GM19238 (cell line): Measurements from ENCODE around the gene COL16A1.

Experiments
- DNase-seq: peaks from one replicate; pipeline ENCODE4 v3.0.0; 2011; ENCODE audit warnings: low spot score; ENCODE audit not compliant: insufficient read length

Gene COL16A1

GRCh38 chr1:31626223-31627207 is 77.3 kb downstream of the COL16A1 start:
- DNase-seq = no peak

DNA sequence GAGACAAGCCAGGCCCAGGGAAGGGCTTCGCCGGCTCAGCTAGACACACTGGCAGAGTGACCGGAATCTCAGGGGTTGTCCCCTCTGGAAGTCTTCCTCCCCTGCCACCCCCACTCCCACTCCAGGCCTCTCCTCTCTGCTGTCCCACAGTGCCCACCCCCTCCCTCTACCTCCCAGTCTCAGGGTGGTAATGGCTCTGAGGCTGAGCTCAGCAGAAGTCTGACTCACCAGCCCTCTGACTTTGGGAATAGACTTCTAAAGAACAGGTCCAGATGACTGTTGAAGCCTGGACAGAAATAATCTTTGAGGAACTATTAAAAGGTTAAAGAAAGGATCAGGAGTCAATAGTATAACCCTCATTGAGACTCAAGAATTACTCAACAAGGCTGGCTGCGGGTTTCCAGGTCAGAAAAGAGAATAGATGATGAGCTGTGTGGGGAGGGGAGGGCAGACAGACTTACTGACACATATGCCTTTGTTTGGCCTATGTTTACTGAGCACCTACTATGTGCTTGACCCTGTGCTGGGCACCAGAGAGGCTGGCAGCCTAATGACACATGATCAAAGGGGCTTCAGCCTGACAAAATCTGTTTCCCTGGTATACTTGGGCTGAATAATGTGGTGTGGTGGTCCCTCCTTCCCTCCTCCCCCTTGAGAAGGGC is 78.1 kb downstream of the COL16A1 start:
- DNase-seq = no peak

- no peak for DNase-seq
Measured at GRCh38 chr1:31624731-31625514, 78.9 kb downstream of the COL16A1 start.

DNA sequence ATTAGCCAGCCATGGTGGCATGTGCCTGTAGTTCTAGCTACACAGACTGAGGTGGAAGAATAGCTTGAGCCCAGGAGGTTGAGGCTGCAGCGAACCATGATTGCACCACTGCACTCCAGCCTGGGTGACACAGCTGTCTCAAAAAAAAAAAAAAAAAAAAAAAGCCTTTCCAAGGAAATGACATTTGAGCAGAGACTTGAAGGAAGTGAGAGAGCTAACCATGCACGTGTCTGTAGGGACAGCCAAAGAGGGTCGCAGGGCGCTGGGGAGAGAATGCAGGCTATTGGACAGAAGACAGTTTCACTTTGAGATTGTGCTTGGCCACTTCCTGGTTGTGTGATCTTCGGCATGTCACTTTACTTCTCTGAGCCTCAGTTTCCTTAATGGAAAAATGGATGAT is 79.5 kb downstream of the COL16A1 start:
- DNase-seq = no peak

GRCh38 chr1:31623365-31623764 is 80.5 kb downstream of the COL16A1 start:
- DNase-seq = no peak

DNA sequence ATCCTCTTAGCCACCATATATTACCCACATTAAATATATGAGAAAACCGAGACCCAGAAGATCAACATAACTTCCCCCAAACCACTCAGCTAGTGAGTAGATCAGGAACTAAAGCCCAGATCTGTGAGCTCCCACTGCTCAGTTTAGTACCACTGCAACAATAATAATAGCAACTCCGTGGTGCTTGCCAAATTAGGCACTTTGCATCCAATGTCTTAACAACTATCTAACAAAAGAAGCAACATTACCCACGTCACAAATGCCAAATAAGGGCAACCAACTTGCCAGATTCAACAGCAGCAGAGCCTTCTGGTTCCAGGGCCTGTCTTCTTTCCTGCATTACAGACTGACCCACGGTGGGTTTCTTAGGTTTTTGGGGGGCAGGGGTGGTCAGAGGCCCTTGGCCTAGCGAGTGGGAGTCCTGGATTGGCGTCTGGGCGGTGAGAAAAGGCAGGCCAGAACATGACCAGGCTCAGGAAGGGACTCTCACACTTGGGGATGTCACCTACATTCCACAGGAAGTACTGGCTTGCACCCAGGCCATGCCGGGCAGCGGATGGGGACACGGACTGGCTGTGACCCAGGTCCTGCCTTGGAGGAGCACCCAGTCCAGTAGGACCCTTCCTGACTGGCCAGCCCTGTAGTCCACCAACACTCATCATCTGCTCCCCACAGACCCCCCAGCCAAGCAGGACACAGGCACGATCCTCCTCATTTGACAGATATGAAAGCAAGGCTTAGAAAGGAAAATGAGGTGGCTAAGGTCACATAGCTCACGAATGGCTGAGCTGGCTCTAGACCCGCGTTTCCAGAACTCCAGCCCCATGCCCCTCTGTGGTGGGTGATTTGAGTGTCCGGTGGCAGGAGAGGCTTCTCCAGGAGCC is 81.7 kb downstream of the COL16A1 start:
- no peak for DNase-seq

GRCh38 chr1:31621498-31621820 is 82.4 kb downstream of the COL16A1 start:
- no peak for DNase-seq

DNA sequence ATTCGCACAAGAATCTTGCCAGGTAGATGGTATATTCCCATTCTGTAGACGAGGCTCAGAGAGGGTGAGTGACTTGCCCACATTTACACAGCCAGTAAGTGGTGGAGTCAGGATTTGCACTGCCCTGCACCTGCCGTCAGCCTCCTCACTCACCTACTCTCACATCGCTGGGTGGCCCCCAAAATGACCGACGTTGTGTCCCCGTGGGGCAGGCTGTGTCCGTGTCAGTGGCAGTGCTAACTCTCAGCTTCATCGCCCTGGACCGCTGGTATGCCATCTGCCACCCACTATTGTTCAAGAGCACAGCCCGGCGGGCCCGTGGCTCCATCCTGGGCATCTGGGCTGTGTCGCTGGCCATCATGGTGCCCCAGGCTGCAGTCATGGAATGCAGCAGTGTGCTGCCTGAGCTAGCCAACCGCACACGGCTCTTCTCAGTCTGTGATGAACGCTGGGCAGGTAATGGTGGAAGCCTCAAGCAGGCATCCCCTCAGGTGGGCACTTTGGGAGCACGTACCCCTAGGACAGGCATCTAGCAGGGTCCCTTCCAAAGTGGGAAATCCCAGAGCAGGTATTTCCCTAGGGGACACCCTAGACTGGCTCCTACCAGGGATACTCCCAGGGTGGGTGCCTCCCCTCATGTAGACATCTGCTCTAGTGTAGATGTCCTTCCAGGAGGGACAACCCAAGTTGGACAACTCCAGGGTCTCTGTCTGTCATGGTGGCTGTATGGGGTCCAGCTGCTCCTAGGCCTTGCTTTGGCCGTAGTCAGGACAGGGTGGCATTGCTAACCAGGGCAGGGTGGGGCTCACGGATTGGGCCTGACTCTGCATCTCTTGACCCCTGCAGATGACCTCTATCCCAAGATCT is 83.0 kb downstream of the COL16A1 start:
- DNase-seq = no peak

- no peak for DNase-seq
Measured at GRCh38 chr1:31618916-31619846, 84.6 kb downstream of the COL16A1 start.

- DNase-seq = peak; percentile 70
Measured at GRCh38 chr1:31617916-31618746, 85.7 kb downstream of the COL16A1 start.

DNA sequence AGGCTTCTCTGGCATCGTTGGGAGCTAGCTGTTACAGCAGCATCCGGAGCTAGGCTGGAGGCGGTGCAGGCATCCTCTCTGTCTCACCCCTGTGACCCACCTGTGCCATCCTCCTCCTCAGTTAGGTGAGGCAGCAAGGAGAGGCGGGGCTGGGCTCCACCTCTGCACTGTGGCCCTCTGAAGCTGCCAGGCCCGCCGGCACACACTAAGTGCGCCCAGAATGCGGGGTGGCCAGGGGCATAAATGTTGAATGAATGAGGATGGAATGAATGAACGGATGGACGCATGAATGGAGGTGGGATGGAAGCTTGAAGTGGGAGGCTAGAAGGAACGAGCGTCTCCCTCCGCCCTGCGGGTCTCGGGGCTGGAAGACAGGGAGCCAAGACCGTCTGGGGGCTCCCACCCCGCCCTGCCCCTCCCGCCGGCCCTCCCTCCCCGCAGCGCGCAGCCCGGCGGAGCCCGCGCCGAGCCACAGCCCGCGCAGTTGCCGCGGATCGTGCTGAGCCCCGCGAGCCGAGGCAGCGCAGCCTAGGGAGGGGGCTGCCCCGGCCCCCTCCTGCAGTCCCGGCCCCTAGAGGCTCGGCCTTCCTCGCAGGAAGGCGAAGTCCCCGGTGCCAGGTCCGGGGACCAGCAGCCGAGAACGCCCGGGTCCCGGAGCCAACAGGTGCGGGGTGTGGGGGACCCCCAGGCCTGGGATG is 86.5 kb downstream of the COL16A1 start, which contains the start of gene HCRTR1:
Gene HCRTR1 (plus strand): TSS at position 472 of the 698 bp plus-strand sequence. CDS start 1,504 bp downstream, outside the sequence.
- DNase-seq = no peak

DNA sequence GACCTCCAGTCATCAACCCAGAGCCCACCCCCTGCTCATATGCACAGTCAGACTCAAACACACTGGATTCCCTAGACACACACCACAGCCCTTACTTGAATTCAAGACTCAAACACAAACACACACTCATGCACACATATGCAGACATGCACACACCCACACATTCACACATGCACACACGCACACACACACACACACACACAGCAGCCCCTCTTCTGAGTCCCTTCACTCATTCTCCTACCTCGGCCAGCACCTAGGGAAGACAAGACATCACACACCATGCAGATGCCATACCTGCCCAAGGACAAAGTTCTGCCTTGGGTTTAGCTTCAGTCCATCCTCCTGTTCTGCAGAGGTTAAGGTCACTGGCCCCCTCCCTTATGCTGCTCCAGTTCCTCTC is 87.9 kb downstream of the COL16A1 start:
- DNase-seq = no peak

DNA sequence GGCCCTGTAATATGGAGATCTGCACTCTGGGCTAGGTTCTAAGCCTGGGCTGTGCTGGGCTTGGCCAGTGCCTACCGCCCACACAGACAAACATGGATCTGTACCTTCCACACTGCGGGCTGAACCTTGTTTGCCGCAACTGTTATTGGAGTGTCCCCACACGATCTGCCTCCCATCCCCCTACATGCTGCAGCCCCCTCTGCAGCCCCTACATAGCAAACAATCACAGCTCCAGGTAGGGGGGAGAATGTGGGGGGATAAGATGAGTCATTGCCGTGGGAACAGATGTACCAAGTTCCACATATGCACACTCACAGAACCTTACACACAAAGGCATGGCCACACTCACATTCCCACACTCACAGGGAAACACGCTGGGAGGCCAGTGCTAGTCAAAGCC is 88.4 kb downstream of the COL16A1 start:
- no peak for DNase-seq

- no peak for DNase-seq
Measured at GRCh38 chr1:31614414-31615005, 89.3 kb downstream of the COL16A1 start.

DNA sequence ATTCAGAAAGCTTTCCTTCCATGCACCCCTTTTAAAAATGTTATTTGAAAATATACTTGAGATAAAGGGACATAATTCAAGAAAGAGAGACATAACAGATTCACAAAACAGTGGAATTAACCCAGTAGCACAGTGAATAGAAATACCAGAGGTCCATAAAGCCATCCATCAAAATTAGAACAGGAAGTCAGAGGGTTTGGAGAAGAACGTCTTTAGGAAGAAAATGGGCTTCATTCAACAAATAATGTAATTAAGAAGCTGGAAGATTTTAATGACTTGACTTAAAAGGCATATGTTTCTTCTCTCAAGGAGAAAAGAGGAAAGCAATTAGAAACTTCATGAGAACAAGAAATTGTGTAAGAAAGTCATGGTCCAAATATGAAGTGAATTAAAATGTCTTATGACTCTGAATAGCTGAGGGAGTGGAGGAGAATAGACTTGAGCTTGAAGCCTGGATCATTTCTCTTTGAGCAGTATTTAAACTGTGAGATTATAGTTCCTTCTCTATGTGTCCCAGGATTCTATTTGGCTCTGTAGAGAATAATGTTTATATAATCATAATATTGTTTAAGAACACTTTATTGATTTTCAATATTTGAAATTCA is 94.2 kb downstream of the COL16A1 start:
- no peak for DNase-seq

DNA sequence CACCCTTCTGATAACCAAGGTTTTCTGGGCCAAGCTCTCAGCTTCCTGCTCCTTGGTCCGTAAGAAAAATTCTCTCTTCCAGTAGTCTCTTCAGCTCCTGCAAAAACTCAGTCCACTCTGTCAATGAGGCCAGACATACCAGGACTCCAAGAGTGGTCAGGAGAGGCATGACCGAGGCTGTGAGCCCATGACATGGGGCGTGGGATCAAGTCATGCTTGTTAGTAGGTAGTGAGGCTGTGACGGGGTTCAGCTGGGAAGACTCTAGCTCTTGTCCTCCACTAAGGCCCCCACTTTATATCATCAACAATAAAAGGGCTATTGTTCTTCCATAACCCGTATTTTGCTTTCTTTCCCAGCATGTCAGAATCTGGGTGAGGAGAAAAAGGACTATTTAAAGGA is 96.5 kb downstream of the COL16A1 start:
- DNase-seq = no peak
